DLD1 (cell line): ENCODE data around the gene MFSD8.
"Not testable (repeated sequence)": the region's sequence is repeated elsewhere in the genome, so short reads cannot be mapped to it uniquely, and the experiment has no call there.

Experiments
- in situ Hi-C: cut with HindIII; loops from 2 replicates; pipeline ENCODE4 v1.10.0; 2017; ENCODE audit warnings: low sequenced_read_pairs

Gene MFSD8

DNA sequence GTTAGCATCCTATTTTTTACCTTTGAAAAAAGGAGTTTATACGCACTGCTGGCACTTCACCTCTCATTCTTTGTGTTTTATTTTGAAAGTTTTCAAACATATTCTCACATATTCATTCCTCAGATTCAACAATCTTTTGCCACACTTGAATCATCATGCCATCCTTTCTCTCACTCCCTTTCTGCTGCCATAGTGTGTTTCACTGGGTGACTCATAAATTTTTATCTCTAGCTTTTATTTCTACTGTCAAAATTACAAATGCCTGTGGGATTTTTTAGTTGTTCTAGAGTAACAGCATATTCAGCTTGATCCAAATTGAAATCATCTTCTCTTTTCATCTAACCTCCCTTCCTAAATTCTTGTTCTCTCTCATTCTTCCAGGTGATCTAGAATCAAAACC, 28.0 kb downstream of the MFSD8 start:
- in situ Hi-C loops, result no loop called here

DNA sequence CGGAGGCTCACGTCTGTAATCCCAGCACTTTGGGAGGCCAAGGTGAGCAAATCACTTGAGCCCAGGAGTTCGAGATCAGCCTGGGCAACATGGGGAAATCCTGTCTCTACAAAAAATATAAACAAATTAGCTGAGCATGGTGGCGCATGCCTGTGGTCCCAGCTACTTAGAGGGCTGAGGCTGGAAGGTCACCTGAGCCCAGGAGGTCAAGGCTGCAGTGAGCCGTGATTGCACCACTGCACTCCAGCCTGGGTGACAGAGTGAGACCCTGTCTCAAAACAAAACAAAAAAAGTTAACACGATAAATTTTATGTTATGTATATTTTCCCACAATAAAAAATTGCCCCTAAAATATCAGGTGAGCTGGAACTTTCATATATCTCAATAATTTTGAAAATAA, 33.1 kb downstream of the MFSD8 start:
- in situ Hi-C loops, result not testable (repeated sequence)

GRCh38 chr4:127930175-127930574, 34.8 kb downstream of the MFSD8 start:
- in situ Hi-C loops, result no loop called here

DNA sequence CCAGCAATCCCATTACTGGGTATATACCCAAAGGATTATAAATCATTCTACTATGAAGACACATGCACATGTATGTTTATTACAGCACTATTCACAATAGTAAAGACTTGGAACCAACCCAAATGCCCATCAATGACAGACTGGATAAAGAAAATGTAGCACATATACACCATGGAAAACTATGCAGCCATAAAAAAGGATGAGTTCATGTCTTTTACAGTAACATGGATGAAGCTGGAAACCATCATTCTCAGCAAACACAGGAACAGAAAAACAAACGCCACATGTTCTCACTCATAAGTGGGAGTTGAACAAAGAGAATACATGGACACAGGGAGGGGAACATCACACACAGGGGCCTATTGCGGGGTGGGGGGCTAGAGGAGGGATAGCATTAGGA, 39.3 kb downstream of the MFSD8 start:
- in situ Hi-C loops, result not testable (repeated sequence)

GRCh38 chr4:127922226-127922625, 42.7 kb downstream of the MFSD8 start:
- in situ Hi-C loops, result no loop called here

- in situ Hi-C loops, result no loop called here
These were observed 44.5 kb downstream of the MFSD8 start for GRCh38 chr4:127920521-127920920.

GRCh38 chr4:127917151-127917550, 47.8 kb downstream of the MFSD8 start:
- in situ Hi-C loops, result no loop called here

- in situ Hi-C loops, result no loop called here
These were observed 48.5 kb downstream of the MFSD8 start for GRCh38 chr4:127916512-127916911.

DNA sequence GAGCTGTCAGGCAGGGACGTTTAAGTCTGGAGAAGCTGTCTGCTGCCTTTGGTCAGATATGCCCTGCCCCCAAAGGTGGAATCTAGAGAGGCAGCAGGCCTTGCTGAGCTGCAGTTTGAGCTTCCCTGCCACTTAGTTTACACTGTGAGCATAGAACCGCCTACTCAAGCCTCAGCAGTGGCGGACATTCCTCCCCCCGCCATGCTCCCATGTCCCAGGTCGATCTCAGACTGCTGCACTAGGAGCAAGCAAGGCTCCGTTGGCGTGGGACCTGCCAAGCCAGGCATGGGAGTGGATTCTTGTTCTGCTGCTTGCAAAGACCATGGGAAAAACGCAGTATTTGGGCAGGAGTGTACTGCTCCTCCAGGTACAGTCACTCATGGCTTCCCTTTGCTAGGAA, 59.9 kb downstream of the MFSD8 start:
- in situ Hi-C loops, result no loop called here

DNA sequence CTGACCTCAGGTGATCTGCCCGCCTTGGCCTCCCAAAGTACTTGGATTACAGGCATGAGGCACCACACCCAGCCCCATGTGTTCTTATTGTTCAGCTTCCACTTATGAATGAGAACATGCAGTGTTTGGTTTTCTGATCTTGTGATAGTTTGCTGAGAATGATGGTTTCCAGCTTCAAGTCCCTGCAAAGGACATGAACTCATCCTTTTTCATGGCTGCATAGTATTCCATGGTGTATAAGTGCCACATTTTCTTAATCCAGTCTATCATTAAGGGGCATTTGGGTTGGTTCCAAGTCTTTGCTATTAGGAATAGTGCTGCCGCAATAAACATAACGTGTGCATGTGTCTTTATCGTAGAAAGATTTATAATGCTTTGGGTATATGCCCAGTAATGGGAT, 65.3 kb downstream of the MFSD8 start:
- in situ Hi-C loops, result not testable (repeated sequence)

GRCh38 chr4:127896528-127896927, 68.4 kb downstream of the MFSD8 start:
- in situ Hi-C loops, result no loop called here

DNA sequence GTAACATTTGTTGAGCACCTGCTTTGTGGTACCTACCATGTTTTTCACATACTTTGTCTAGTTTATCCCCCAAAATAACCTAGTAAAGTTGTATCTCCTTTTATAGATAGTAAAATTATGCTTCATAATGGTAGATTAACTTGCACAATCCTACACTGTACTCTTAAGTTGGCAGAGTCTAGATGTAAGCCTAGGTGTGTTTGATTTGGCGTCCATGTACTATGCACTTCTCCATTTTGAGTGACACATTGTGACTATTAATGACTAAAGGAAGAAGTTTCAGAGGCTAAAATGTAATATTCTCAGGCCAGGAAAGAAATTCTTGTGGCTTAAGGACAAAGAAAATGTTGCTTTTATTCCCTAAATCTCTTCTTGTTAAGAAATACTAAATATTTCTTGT, 68.9 kb downstream of the MFSD8 start:
- in situ Hi-C loops, result no loop called here

- in situ Hi-C loops, result no loop called here
These were observed 75.1 kb downstream of the MFSD8 start for GRCh38 chr4:127889903-127890302.

DNA sequence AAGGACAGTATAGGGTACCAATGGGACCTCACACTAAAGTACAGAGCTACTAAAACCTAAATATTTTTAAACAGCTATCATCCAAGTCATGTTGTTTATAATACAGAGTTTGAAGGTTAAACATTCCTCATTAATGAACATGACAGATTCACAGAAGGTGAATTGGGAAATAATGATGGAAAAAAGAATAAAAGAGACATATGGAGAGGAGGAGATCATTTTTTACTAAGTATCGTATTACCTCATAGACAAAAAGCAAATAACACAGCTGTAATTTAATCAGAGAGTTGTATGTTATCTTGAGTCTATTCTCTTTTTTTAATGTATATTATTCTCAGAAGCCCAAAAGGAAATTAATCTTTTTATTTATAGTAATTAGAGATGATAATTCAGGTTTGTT, 76.4 kb downstream of the MFSD8 start:
- in situ Hi-C loops, result no loop called here

GRCh38 chr4:127881563-127881864, 83.5 kb downstream of the MFSD8 start:
- in situ Hi-C loops, result no loop called here

- in situ Hi-C loops, result no loop called here
These were observed 84.0 kb downstream of the MFSD8 start, which contains the start of gene PLK4 for GRCh38 chr4:127880763-127881562. Gene PLK4, plus strand, starts transcription at chr4:127880893. Its CDS starts 242 bp downstream, at chr4:127881135.

GRCh38 chr4:127875791-127876190, 89.2 kb downstream of the MFSD8 start:
- in situ Hi-C loops, result no loop called here

- in situ Hi-C loops, result no loop called here
These were observed 94.3 kb downstream of the MFSD8 start for GRCh38 chr4:127870688-127871087.

DNA sequence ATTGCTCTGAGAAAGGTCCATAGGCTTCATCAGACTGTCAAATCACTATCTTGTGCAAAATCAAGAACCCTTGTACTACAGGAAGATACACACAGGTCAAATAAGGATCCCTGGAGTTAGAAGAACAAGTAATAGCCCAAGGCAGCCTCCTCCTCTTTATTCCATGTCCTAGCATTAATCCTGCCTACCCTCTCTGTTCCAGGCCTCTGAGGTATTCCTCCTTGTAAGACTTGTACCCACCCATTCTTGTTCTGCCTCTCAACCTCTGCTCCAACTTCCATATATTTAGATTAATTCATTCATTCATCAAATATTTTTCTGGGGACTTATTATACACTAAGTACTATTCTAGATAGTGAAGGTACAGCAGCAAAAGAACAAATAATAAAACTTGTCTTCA, 94.7 kb downstream of the MFSD8 start:
- in situ Hi-C loops, result no loop called here

GRCh38 chr4:127868196-127868595, 96.8 kb downstream of the MFSD8 start:
- in situ Hi-C loops, result no loop called here
